HG03097 (cell line): Measurements from ENCODE around the gene HDX.
"Not testable (repeated sequence)": the region's sequence is repeated elsewhere in the genome, so short reads cannot be mapped to it uniquely, and the experiment has no call there.

Experiments used
- ATAC-seq: cut with Tn5 transposase; IDR thresholded peaks from one replicate; pipeline ENCODE4 v1.9.1; 2021; ENCODE audit not compliant: unreplicated experiment, low FRiP score

Gene HDX, protein sequence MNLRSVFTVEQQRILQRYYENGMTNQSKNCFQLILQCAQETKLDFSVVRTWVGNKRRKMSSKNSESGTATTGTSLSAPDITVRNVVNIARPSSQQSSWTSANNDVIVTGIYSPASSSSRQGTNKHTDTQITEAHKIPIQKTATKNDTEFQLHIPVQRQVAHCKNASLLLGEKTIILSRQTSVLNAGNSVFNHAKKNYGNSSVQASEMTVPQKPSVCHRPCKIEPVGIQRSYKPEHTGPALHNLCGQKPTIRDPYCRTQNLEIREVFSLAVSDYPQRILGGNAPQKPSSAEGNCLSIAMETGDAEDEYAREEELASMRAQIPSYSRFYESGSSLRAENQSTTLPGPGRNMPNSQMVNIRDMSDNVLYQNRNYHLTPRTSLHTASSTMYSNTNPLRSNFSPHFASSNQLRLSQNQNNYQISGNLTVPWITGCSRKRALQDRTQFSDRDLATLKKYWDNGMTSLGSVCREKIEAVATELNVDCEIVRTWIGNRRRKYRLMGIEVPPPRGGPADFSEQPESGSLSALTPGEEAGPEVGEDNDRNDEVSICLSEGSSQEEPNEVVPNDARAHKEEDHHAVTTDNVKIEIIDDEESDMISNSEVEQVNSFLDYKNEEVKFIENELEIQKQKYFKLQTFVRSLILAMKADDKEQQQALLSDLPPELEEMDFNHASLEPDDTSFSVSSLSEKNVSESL

DNA sequence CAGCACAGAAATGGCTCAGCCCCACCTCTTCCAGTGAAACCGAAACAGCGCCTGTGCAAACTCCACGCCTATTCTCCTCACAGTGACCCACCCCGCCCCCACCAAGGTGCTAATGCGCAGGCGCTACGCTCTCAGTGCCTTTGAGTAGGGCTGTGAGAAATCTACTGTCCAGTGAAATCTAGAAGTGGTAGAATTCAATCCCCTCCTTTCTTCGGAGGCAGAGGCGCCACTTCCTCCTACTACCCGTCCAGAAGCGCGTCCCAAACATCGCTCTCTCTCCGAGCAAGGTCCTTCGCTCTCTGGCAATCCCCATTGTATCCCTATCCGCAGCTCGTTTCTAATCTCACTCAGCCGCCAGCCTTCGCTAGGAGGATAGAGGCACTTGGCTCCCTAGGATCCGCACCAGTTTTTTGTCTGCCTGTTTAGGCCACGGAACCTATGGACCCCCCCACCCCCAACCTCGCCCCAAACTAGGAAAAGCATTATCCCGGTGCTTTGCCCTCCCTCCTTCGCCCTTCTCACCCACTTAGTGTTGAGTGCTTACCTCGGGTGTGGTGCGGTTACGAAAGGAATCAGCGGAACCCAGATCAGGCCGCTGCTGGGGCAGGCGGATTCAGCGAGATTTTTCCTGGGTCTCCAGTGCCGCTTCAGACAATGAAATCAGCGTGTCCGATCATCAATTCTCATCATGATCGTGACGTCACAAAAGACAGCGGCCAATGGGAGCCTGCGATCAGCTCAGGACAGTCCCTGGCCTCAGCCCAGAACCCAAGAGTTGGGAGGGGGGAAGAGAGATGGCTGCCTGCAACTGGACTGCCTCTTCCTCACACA, at the start of gene HDX:
TSS of gene HDX (minus strand) at position 656 of the 831 bp plus-strand sequence. CDS start 27,056 bp downstream, outside the sequence.
- peak; percentile 88 for ATAC-seq

DNA sequence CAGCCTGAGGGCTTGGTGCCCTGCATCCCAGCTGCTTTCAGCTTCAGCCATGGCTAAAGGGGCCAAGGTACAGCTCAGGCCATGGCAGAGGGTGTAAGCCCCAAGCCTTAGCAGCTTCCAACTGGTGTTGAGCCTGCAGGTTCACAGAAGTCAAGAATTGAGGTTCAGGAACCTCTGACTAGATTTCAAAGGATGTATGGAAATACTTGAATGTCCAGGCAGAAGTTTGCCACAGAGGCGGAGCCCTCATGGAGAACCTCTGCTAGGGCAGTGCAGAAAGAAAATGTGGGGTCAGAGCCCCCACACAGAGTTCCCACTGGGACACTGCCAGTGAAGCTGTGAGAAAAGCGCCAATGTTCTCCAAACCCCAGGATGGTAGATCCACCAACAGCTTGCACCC, 39.1 kb upstream of the HDX start:
- ATAC-seq = not testable (repeated sequence)

DNA sequence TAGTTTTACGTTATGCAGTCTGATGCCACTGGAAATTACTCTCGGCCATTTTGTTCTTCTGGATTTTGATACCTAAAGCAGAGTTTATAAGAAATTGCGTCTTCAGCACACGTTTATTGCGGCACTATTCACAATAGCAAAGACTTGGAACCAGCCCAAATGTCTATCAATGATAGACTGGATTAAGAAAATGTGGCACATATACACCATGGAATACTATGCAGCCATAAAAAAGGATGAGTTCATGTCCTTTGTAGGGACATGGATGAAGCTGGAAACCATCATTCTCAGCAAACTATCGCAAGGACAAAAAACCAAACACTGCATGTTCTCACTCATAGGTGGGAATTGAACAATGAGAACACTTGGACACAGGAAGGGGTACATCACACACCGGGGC, 35.4 kb upstream of the HDX start:
- not testable (repeated sequence) for ATAC-seq

DNA sequence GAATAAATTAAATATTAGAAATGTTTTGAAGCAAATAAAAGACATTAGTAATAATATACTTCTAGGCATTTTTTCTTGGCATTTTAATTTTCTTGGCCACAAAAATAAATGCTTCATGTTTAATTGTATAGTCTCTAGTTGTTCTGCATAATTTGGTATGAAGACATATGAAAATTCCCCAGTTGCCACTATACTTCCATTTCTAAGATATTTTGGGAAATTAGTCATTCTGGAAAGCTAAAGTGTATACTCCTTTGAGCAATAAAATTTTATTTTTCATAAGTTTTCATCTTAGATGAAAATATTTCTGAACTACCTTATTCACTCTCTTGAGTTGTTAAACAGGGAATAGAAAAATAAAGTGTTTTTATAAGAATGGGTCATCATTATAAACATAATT, 13.8 kb downstream of the HDX start:
- no peak for ATAC-seq

DNA sequence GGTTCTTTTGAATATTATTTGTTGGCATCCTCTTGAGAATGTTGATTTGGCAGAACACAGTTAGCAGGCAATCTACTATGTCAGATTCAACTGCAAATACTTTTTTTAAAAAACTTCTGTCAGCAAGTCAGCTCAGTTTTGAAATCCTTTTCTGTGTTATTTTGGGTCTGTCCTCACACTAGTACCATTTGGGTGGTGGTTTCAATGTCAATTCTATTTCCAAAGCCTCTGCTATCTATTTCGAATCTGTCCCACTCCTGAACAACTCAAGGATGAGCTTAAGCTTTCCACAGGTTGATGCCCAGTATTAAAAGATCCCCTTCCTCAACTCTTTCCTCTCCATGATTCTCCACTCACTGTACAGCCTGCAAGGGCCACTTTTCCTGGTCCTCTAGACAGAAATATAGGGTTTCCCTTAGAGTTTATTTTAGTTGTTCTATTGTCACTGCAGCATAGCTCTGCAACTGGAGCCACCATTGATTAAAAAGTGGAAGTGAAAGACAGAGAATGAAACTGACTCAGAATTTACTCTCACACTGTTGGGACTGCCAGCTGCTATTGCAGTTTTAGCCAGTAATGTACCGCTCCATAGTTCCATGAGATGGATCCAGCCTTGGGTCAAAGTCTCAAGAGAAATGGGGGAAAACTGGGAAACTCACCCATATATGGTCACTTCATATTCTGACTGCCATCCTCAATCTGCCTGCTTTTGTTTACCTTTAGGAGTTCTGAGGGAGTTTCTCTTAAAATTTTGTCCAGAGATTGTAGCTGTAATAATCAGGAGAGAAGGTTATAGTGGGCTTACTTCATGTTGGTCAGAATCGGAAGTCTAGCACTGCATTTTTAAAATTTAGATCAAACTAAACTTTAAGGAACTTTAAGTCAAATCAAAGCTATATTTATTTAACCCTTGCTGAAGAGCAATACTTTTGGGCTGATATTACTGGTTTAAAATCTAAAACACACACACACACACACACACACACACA, 14.6 kb downstream of the HDX start:
- ATAC-seq = peak; percentile 100

DNA sequence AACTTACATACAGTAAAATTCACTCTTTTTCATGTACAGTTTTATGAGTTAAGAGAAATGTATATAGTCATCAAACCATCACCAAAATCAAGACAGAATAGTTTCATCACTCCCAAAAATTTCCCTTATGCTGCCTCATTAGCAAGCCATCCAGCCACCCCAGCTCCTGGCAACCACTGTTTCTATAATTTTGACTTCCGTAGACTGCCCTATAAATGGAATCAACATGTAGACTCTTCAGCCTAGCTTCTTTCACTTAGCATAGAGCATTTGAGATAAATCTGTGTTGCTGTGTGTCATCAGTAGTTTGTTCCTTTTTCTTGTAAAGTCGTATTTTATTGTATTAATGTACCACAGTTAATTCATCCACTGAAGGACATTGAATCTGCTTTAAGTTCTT, 23.2 kb downstream of the HDX start:
- no peak for ATAC-seq

DNA sequence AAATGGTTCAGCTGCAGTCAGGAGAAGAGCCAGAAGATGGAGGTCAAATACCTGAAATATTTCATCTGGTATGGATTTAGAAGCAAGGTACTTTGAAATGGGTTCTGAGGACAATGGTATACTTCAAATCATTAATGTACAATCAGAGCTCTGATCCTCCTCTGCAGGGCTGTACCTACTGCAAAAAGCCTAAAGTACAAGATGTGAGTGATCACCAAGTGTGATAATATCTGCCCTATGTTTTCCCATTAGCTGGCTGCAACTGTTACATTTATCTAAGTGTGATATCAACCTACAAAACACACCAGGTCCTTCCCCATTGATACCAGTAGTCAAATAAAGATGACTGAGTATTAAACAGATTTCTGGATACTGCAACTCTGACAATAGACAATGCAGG, 25.1 kb downstream of the HDX start:
- ATAC-seq = no peak

DNA sequence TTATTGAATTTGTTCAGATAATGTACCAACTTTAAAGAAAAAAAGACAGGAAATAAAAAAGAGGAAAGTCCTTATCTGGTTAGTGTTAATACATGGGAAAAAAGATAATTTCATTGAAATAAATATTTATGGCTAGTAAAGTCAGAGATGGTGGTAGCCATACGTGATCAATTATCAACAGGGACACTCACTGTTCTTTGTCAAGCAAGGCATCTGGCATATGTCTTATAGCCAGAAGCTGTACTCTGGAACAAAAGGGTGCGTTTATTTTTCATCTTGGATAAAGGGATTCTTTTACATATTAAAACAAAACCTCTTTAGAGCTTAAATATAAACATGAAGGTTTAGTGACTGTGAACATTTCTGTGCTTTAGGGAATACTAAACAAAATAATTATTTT, 26.7 kb downstream of the HDX start:
- ATAC-seq = no peak

DNA sequence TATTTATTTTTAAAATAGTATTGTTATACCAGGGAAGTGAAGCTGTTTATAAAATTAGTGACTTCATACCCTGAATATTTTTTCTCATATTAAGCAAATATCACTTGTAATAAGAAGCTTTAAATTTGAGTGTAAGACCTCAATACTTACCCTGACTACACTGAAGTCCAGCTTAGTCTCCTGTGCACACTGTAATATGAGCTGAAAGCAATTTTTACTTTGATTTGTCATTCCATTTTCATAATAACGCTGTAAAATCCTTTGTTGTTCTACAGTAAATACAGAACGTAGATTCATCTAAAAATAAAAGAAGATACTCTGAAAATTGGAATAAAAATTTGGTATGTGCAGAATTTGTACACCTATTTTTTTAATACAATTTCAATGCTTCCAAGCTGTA, 27.2 kb downstream of the HDX start:
- ATAC-seq = no peak

DNA sequence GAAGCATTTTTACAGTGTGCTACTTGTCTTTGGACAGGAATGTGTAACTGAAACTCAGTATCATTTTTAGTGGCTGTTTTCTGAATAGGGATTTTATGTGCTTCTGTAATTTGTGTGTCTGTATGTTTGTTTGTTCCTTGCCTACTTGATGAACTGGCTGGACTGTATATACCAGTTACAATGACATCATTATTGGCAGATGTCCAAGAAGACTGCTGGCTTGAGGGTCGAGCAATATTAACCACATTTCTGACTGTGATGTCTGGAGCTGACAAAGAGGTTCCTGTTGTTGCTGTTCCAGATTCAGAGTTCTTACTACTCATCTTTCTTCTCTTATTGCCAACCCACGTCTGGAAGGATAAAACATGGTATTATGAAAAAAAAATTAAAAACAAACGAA, 33.0 kb downstream of the HDX start:
- no peak for ATAC-seq

DNA sequence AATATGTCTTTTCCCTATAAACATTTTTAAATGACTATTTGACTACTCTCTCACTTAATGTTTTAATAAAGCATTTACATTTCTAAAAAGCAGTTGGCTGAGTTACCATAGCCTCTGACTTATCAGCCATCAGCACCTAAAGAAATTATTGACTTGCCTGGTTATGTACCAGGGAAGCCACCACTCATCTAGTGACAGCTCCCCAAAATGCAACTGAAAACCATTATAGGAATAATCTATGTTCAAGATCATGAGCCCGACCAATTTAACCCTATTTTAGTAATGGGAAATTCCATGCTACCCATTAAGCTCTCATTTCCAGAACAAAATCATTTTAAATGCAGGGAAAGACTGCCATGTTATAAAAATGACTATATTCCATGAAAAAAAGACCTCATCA, 34.4 kb downstream of the HDX start:
- no peak for ATAC-seq

DNA sequence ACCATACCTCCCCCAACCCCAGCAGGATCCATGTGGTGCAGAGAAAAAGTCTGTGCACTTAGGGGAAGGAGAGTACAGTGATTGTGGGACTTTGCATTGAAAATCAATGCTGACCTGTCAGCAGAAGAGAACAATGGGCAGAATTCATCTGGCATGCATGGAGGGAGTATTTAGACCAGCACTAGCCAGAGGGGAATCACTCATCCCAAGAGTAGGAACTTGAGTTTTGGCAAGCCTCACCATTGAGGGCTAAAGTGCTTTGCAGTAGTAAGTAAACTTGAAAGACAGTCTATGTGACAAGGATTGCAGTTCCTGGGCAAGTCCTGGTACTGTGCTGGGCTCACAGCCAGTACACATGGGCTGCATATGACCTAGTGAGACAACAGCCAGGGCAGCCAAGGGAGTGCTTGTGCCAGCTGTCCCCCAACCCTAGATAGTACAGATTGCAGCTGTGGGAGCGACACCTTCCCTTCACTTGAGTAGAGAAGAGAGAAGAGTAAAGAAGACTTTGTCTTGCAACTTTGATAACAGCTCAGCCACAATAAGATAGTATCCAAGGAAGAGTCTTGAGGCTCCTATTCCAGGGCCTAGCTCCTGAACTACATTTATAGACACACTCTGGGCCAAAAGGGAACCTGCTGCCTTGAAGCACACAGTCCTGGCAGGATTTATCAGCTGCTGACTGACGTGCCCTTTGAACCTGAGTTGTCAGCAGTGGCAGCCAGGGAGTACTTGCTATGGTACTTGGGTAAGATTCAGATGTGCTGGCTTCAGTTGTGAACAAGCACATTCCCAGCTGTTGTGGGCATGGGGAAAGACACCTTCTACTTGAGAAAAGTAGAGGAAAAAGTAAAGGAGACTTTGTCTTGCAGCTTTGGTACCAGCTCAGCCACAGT, 48.7 kb downstream of the HDX start:
- ATAC-seq = no peak

DNA sequence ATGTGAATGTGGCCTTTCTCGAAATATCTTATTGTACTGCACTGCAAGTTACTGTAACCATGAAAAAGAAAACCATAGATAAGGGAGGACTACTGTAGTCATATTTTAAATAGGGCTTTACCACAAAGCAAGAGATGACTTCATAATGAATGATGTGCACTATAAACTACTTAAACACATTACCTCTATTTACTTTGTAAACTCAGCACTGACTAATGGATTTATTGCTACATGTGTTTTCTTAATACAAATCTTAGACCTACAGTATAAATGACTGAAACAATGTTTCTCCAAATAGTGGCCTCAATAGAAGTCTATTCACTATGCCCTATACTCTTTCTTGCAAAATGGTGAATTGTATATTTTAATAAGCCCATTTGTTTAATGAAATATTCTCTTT, 61.1 kb downstream of the HDX start:
- no peak for ATAC-seq

DNA sequence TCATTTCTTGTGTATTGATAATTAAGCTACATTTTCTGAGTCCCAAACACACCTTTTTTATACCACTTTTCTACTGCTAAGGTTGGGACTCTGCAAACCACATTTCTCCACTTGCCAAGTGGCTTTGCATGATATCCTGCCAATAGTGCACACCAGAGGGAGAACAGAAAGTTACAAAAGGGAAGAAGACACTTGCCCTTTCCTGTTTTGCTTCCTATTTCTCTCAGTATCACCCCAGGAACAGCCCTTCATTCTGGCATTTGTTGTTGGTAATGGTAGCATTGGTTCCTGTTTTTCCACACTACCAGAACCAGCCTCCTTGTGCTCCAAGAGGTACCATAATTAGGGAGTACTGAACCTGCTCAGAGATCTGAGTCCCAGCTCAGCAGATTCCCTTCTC, 87.1 kb downstream of the HDX start:
- ATAC-seq = no peak

DNA sequence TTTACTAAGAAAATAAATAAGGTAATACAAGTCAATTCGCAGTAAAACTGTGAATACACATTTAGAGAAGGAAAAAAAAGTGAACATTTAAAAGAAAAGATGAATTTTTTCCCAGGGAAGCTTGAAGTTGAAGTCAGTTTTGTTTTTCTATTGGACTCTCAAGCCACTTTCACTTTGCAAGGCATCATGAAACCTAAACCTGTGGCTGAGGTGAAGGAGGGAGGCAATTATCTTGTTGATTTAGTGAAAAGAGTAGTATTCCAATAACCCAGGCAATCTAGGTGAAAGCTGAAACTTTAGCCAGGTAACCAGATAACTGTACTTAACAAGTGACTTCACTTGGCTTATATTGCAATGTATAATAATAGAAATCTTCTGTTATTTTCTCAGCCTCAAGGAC, 138.6 kb downstream of the HDX start:
- no peak for ATAC-seq

DNA sequence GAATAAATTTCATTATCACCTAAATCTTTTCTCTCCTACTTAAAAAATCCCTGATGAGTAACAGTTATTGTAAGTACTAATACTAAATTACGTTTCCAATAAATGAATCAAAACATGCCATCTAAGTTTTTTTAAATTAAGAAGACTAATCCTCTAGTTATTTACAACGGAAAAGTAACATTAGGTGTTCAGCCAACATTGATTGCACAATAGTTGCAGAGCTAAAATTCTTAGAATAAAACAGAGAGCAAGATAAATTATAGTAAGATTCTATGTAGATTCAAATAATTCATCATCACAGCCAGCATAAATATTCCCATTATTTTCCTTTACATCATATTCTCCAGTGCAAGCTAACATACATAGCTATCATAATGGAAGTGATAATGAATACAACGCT, 139.2 kb downstream of the HDX start:
- no peak for ATAC-seq

DNA sequence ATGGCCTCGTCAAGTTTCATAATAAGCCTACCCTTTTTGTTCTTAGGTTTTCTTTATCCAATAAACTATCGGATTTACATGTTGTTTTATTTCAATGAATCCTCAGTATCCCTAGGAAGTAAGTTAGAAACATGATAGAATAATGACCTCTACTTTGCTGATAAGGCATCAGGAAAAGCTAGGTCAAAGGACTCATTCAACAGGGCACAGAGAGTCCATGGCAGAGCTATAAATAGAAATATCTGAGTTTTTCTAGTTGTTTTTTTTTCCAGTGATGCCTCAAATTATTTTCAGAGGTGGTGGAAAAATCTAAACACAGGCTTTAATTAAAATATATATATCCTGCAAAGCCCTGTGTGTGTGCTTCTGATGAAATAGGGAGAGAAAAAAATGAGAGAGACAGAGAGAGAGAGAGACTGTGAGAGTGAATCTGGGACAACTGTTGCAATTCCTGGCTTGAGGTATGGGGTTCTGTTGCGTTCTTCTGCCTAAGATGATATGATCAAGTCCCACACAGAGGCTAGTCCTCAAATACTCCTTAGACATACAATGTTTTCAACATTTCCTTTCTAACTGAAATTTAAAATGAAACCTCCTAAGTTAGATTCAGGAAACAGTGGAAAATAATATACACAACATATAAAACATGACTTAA, 139.9 kb downstream of the HDX start:
- ATAC-seq = no peak

DNA sequence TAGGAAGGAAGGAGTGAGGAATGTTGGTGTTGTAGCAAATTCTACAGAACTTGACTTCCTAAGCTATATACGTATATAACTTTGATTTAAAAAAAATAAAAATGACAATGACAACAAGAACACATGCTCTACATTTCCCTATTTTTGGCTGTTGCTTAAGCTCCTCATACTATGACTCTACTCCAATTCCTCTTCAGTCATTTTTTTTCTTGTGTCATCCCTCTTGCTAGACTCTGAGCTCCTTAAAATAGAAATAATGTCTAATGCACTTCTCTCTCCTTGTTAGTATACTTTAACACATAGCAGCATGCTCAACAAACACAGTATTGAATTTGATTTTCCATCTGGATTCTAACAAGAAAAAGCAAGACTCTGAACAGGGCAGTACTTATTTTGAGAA, 144.0 kb downstream of the HDX start:
- no peak for ATAC-seq

DNA sequence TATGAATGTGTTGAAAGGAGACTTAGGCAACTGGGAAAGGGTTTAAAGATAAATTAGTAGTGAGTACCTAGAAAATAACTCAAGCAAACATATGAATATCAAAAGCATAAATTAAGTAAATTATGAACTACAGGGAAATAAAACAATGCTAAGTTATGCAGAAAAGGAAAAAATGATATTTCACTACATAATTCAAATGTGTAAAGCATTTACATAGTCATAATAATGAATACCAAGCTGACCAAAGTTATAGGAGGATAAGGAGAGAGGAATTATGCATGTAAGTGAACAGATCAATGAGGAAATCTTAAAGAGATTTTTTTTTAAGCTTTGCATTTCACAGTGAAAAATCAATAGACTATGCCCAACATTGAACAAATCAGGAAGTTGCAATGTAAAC, 145.0 kb downstream of the HDX start:
- no peak for ATAC-seq
